Measurements from ENCODE around the gene EWSR1. TPM values are rescaled to one million over a fixed set of nuclear protein-coding genes. Genes with fewer than 3 reads are reported as not detected.

EWSR1 gene
- total and polyA plus RNA-seq, 2 of the 4 experiments (the other 2 are of a cell fraction), result 243 to 518 TPM

- Histone ChIP-seq H2BK120ac (ENCODE audit: low read depth, low read length) (no peak overlapping the region), H3K18ac (ENCODE audit: low read depth, low read length) (no peak overlapping the region), H3K56ac (ENCODE audit: extremely low read depth, insufficient read depth, low read length) (no peak overlapping the region), H3K27ac (ENCODE audit: insufficient read depth, low read length) (no peak overlapping the region), H4K20me1 (ENCODE audit: insufficient read depth, low read length) (no peaks in the 10 kb centered on the region; the same call in 1 of the 2 replicates), H3K4me1 (ENCODE audit: control insufficient read depth, insufficient read depth, low read length) (peaks cover 9% of the 10 kb centered on the region), H3K36me3 (ENCODE audit: control insufficient read depth, insufficient read depth, low read length) (peaks cover 39% of the 10 kb centered on the region), H2AK5ac (ENCODE audit: low read depth, low read length) (no peak overlapping the region), H3K9me3 (ENCODE audit: control insufficient read depth, insufficient read depth, low read length) (no peaks in the 10 kb centered on the region), H3K27me3 (ENCODE audit: control insufficient read depth, insufficient read depth, low read length) (no peaks in the 10 kb centered on the region), H2AK9ac (replicated peaks; ENCODE audit: low read depth, low read length, poor library complexity) (no peak overlapping the region), H3K9me1 (ENCODE audit: insufficient read depth, low read length) (peaks cover 5% of the 10 kb centered on the region; the same call in 1 of the 2 replicates), H3K4ac (ENCODE audit: low read depth, low read length) (no peak overlapping the region), H4K5ac (ENCODE audit: low read depth, low read length) (no peak overlapping the region), H3K4me2 (ENCODE audit: low read depth, low read length) (no peak overlapping the region), H2AFZ (replicated peaks; ENCODE audit: low read length, poor library complexity) (peak overlapping the region; percentile 5), H2BK20ac (ENCODE audit: low read depth, low read length) (no peak overlapping the region), H2BK15ac (ENCODE audit: low read depth, low read length) (no peak overlapping the region), H3K9ac (ENCODE audit: low read depth, low read length) (no peak overlapping the region), H3K79me1 (ENCODE audit: low read depth in 1 of 2, low read length in 2 of 2) (no peaks in the 10 kb centered on the region), H2BK5ac (ENCODE audit: low read depth, low read length, poor library complexity, severe bottlenecking) (no peak overlapping the region), H3K4me3 (ENCODE audit: insufficient read depth, low read depth, low read length) (no peak overlapping the region), H3K14ac (replicated peaks; ENCODE audit: low read depth, low read length) (no peak overlapping the region), H4K91ac (ENCODE audit: insufficient read depth, low read depth, low read length) (no peak overlapping the region), H4K8ac (ENCODE audit: low read depth in 2 of 2, low read length in 2 of 2) (no peak overlapping the region), H3K23ac (ENCODE audit: low read depth, low read length) (no peak overlapping the region)
- dilution Hi-C loops (cut with HindIII; ENCODE audit: low sequenced_read_pairs, unreplicated experiment), result no loop called here
- DNase-seq (peak; percentile 22), ATAC-seq (ENCODE audit: low read depth) (no peak)
- 76% methylated on average over 13 of the region's 34 CpGs; no CpG with 5 or more reads in 1 of the 2 experiments for WGBS, 2 experiments (ENCODE audit: extremely low coverage in 2 of 2, insufficient read length in 1 of 2)
- intact Hi-C loops (cut with micrococcal nuclease), result no loop called here
- ChIA-PET POLR2A (ENCODE audit: unreplicated experiment) (no interaction called here), CTCF (interaction anchor here (0.5 to 0.6 kb wide), 2 partner anchors 19 to 141 kb away, joined by 4 to 8 read pairs; no protein-coding TSS in a partner anchor)
- no TSS peak for BruUV-seq (replicated peaks)
- in situ Hi-C loops (cut with MboI; ENCODE audit: low sequenced_read_pairs), result no loop called here
- TF ChIP-seq, protein P1, sequence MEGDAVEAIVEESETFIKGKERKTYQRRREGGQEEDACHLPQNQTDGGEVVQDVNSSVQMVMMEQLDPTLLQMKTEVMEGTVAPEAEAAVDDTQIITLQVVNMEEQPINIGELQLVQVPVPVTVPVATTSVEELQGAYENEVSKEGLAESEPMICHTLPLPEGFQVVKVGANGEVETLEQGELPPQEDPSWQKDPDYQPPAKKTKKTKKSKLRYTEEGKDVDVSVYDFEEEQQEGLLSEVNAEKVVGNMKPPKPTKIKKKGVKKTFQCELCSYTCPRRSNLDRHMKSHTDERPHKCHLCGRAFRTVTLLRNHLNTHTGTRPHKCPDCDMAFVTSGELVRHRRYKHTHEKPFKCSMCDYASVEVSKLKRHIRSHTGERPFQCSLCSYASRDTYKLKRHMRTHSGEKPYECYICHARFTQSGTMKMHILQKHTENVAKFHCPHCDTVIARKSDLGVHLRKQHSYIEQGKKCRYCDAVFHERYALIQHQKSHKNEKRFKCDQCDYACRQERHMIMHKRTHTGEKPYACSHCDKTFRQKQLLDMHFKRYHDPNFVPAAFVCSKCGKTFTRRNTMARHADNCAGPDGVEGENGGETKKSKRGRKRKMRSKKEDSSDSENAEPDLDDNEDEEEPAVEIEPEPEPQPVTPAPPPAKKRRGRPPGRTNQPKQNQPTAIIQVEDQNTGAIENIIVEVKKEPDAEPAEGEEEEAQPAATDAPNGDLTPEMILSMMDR (conservative IDR thresholded peaks at IDR 0.05; ENCODE audit: low read depth, low read length), result no peak
- TF ChIP-seq SMC3 (IDR thresholded peaks at IDR 0.05; ENCODE audit: low read depth, low read length) (no peak), FOS (IDR thresholded peaks at IDR 0.05; ENCODE audit: low read depth, low read length) (no peak), MAFK (IDR thresholded peaks at IDR 0.05; ENCODE audit: low read depth, low read length) (no peak), MAZ (IDR thresholded peaks at IDR 0.05; ENCODE audit: borderline replicate concordance, low read depth, low read length) (no peak), BHLHE40 (IDR thresholded peaks at IDR 0.05; ENCODE audit: low read depth, low read length) (no peak), NFE2L2 (IDR thresholded peaks at IDR 0.05; ENCODE audit: low read depth, low read length) (no peak), RAD21 (IDR thresholded peaks at IDR 0.05; ENCODE audit: low read length) (no peak), CEBPB (IDR thresholded peaks at IDR 0.05; ENCODE audit: low read depth, low read length) (no peak), USF2 (IDR thresholded peaks at IDR 0.05; ENCODE audit: low read depth, low read length) (no peak), MXI1 (IDR thresholded peaks at IDR 0.05; ENCODE audit: borderline replicate concordance, low read depth, low read length) (no peak), ELK1 (IDR thresholded peaks at IDR 0.05; ENCODE audit: borderline replicate concordance, low read depth, low read length) (no peak), RFX5 (IDR thresholded peaks at IDR 0.05; ENCODE audit: low read depth, low read length) (no peak), POLR2A (IDR thresholded peaks at IDR 0.05; ENCODE audit: low read depth, low read length) (no peak), CHD1 (IDR thresholded peaks at IDR 0.05; ENCODE audit: low read depth, low read length) (no peak)
Observed at GRCh38 chr22:29328566-29329500, 60.8 kb downstream of the EWSR1 start.

Measured in IMR-90 (cell line).